ENCODE data around the gene TNFRSF17.
"Not testable (repeated sequence)": the region's sequence is repeated elsewhere in the genome, so short reads cannot be mapped to it uniquely, and the experiment has no call there.

The TNFRSF17 gene

GRCh38 chr16:11964761-11965551 is at the start of gene TNFRSF17:
TNFRSF17 (plus strand) TSS chr16:11965210; CDS start chr16:11965325, 115 bp downstream.
- in situ Hi-C loops (cut with MboI; ENCODE audit: low pct_unique_long_range_greater_than_20kb, low sequenced_read_pairs): no loop called here

GRCh38 chr16:11915644-11916523 is 49.1 kb upstream of the TNFRSF17 start, which contains the start of gene GSPT1:
GSPT1 (minus strand) TSS chr16:11915956; CDS start chr16:11915720, 236 bp downstream.
- DNase-seq: peak; percentile 99
- in situ Hi-C loops (cut with MboI; ENCODE audit: low pct_unique_long_range_greater_than_20kb, low sequenced_read_pairs): no loop called here

More at GRCh38 chr16:11964761-11965551, at the start of gene TNFRSF17:
- no peak for DNase-seq

GRCh38 chr16:11916524-11917285 is 48.3 kb upstream of the TNFRSF17 start:
- in situ Hi-C loops (cut with MboI; ENCODE audit: low pct_unique_long_range_greater_than_20kb, low sequenced_read_pairs): no loop called here
- no peak for DNase-seq

GRCh38 chr16:11924046-11924445 is 41.0 kb upstream of the TNFRSF17 start:
- in situ Hi-C loops (cut with MboI; ENCODE audit: low pct_unique_long_range_greater_than_20kb, low sequenced_read_pairs); DNase-seq: not testable (repeated sequence)

- DNase-seq; in situ Hi-C loops (cut with MboI; ENCODE audit: low pct_unique_long_range_greater_than_20kb, low sequenced_read_pairs): not testable (repeated sequence)
Observed at GRCh38 chr16:11927350-11927749, 37.7 kb upstream of the TNFRSF17 start.

- DNase-seq; in situ Hi-C loops (cut with MboI; ENCODE audit: low pct_unique_long_range_greater_than_20kb, low sequenced_read_pairs): not testable (repeated sequence)
Observed at GRCh38 chr16:11941945-11942344, 23.1 kb upstream of the TNFRSF17 start, which contains the start of gene NPIPB2. NPIPB2 (minus strand) TSS chr16:11942045; CDS start chr16:11942045, 0 bp downstream.

GRCh38 chr16:11946433-11946832 is 18.6 kb upstream of the TNFRSF17 start:
- DNase-seq: no peak
- in situ Hi-C loops (cut with MboI; ENCODE audit: low pct_unique_long_range_greater_than_20kb, low sequenced_read_pairs): no loop called here

- no peak for DNase-seq
- in situ Hi-C loops (cut with MboI; ENCODE audit: low pct_unique_long_range_greater_than_20kb, low sequenced_read_pairs): no loop called here
Observed at GRCh38 chr16:11948819-11949218, 16.2 kb upstream of the TNFRSF17 start.

- DNase-seq: peak; percentile 53
- in situ Hi-C loops (cut with MboI; ENCODE audit: low pct_unique_long_range_greater_than_20kb, low sequenced_read_pairs): no loop called here
Observed at GRCh38 chr16:11949527-11949926, 15.5 kb upstream of the TNFRSF17 start.

- in situ Hi-C loops (cut with MboI; ENCODE audit: low pct_unique_long_range_greater_than_20kb, low sequenced_read_pairs): no loop called here
- DNase-seq: no peak
Observed at GRCh38 chr16:11950388-11950787, 14.6 kb upstream of the TNFRSF17 start.

- in situ Hi-C loops (cut with MboI; ENCODE audit: low pct_unique_long_range_greater_than_20kb, low sequenced_read_pairs); DNase-seq: not testable (repeated sequence)
Observed at GRCh38 chr16:11953576-11953975, 11.4 kb upstream of the TNFRSF17 start.

GRCh38 chr16:11955713-11956123 is 9.3 kb upstream of the TNFRSF17 start:
- in situ Hi-C loops (cut with MboI; ENCODE audit: low pct_unique_long_range_greater_than_20kb, low sequenced_read_pairs): no loop called here
- DNase-seq: no peak

- DNase-seq: no peak
- in situ Hi-C loops (cut with MboI; ENCODE audit: low pct_unique_long_range_greater_than_20kb, low sequenced_read_pairs): no loop called here
Observed at GRCh38 chr16:11956558-11956957, 8.5 kb upstream of the TNFRSF17 start.

GRCh38 chr16:11957591-11958395 is 7.2 kb upstream of the TNFRSF17 start:
- no peak for DNase-seq
- in situ Hi-C loops (cut with MboI; ENCODE audit: low pct_unique_long_range_greater_than_20kb, low sequenced_read_pairs): no loop called here

GRCh38 chr16:11962457-11962856 is 2.6 kb upstream of the TNFRSF17 start:
- DNase-seq: peak; percentile 41
- in situ Hi-C loops (cut with MboI; ENCODE audit: low pct_unique_long_range_greater_than_20kb, low sequenced_read_pairs): not testable (repeated sequence)

GRCh38 chr16:11962978-11963377 is 2.0 kb upstream of the TNFRSF17 start:
- in situ Hi-C loops (cut with MboI; ENCODE audit: low pct_unique_long_range_greater_than_20kb, low sequenced_read_pairs): not testable (repeated sequence)

GRCh38 chr16:11963706-11964105 is 1.3 kb upstream of the TNFRSF17 start:
- in situ Hi-C loops (cut with MboI; ENCODE audit: low pct_unique_long_range_greater_than_20kb, low sequenced_read_pairs): no loop called here
- no peak for DNase-seq

More at GRCh38 chr16:11962978-11963377, 2.0 kb upstream of the TNFRSF17 start:
- DNase-seq: not testable (repeated sequence)

GRCh38 chr16:11966173-11966572 is 1.2 kb downstream of the TNFRSF17 start:
- in situ Hi-C loops (cut with MboI; ENCODE audit: low pct_unique_long_range_greater_than_20kb, low sequenced_read_pairs): no loop called here
- DNase-seq: no peak
